ENCODE measurements around the gene CELA2B. TPM values are rescaled to one million over a fixed set of nuclear protein-coding genes. Genes with fewer than 3 reads are reported as not detected.
"Not testable (repeated sequence)": the region's sequence is repeated elsewhere in the genome, so short reads cannot be mapped to it uniquely, and the experiment has no call there.

CELA2B gene
- total and polyA plus RNA-seq, 4 donors: 0.45 to 0.77 (median 0.57) TPM; not detected in 1

GRCh38 chr1:15469821-15470448 is 6.0 kb upstream of the CELA2B start:
- WGBS, 2 donors: 84 to 90% methylated on average over 9 of the region's 9 CpGs
- H3K27me3 ChIP-seq (ENCODE audit: control insufficient read depth in 1 of 2, insufficient read depth in 2 of 2, low read length in 1 of 2); H3K27ac ChIP-seq (ENCODE audit: low read depth in 1 of 2, low read length in 2 of 2); H3K36me3 ChIP-seq (ENCODE audit: control insufficient read depth in 1 of 2, insufficient read depth in 2 of 2, low read length in 1 of 2); ATAC-seq (ENCODE audit: low FRiP score); H3K4me3 ChIP-seq (ENCODE audit: low read length in 2 of 2); DNase-seq; H3K4me1 ChIP-seq (ENCODE audit: control insufficient read depth in 1 of 2, insufficient read depth in 2 of 2, low read length in 2 of 2); intact Hi-C loops (cut with DNase I); H3K9me3 ChIP-seq (ENCODE audit: control insufficient read depth, low read length): not testable (repeated sequence)

- H3K4me3 ChIP-seq (ENCODE audit: low read length in 2 of 2); H3K4me1 ChIP-seq (ENCODE audit: control insufficient read depth in 1 of 2, insufficient read depth in 2 of 2, low read length in 2 of 2); H3K27me3 ChIP-seq (ENCODE audit: control insufficient read depth in 1 of 2, insufficient read depth in 2 of 2, low read length in 1 of 2); DNase-seq; H3K36me3 ChIP-seq (ENCODE audit: control insufficient read depth in 1 of 2, insufficient read depth in 2 of 2, low read length in 1 of 2); H3K9me3 ChIP-seq (ENCODE audit: control insufficient read depth, low read length); H3K27ac ChIP-seq (ENCODE audit: low read depth in 1 of 2, low read length in 2 of 2); ATAC-seq (ENCODE audit: low FRiP score); intact Hi-C loops (cut with DNase I): not testable (repeated sequence)
- 94 to 96% methylated on average over 5 of the region's 5 CpGs for WGBS, 2 donors
These were observed 4.8 kb upstream of the CELA2B start for GRCh38 chr1:15471067-15471466.

GRCh38 chr1:15471723-15472122 is 4.2 kb upstream of the CELA2B start:
- H3K9me3 ChIP-seq (ENCODE audit: control insufficient read depth, low read length); H3K36me3 ChIP-seq (ENCODE audit: control insufficient read depth in 1 of 2, insufficient read depth in 2 of 2, low read length in 1 of 2); intact Hi-C loops (cut with DNase I); H3K4me1 ChIP-seq (ENCODE audit: control insufficient read depth in 1 of 2, insufficient read depth in 2 of 2, low read length in 2 of 2); ATAC-seq (ENCODE audit: low FRiP score); H3K4me3 ChIP-seq (ENCODE audit: low read length in 2 of 2); DNase-seq; H3K27ac ChIP-seq (ENCODE audit: low read depth in 1 of 2, low read length in 2 of 2); H3K27me3 ChIP-seq (ENCODE audit: control insufficient read depth in 1 of 2, insufficient read depth in 2 of 2, low read length in 1 of 2): not testable (repeated sequence)
- WGBS, 2 donors: 86 to 87% methylated on average over 6 of the region's 6 CpGs

- intact Hi-C loops (cut with DNase I): no loop called here
- ATAC-seq (ENCODE audit: low FRiP score): no peak
These were observed 3.3 kb upstream of the CELA2B start for GRCh38 chr1:15472587-15472986.

GRCh38 chr1:15476927-15477326 is 1.0 kb downstream of the CELA2B start:
- no peaks in the 10 kb centered on the region for H3K27me3 ChIP-seq (ENCODE audit: control insufficient read depth in 1 of 2, insufficient read depth in 2 of 2, low read length in 1 of 2)
- no peaks in the 10 kb centered on the region for H3K9me3 ChIP-seq (ENCODE audit: control insufficient read depth, low read length)
- no peaks in the 10 kb centered on the region for H3K36me3 ChIP-seq (ENCODE audit: control insufficient read depth in 1 of 2, insufficient read depth in 2 of 2, low read length in 1 of 2)
- DNase-seq (no peak), ATAC-seq (ENCODE audit: low FRiP score) (no peak)
- intact Hi-C loops (cut with DNase I): no loop called here
- H3K4me3 ChIP-seq (ENCODE audit: low read length in 2 of 2): no peak overlapping the region
- H3K4me1 ChIP-seq (ENCODE audit: control insufficient read depth in 1 of 2, insufficient read depth in 2 of 2, low read length in 2 of 2): no peaks in the 10 kb centered on the region
- WGBS, 2 donors: 92 to 94% methylated on average over 3 of the region's 3 CpGs
- no peak overlapping the region for H3K27ac ChIP-seq (ENCODE audit: low read depth in 1 of 2, low read length in 2 of 2)

More at GRCh38 chr1:15472587-15472986, 3.3 kb upstream of the CELA2B start:
- Histone ChIP-seq H3K27ac (ENCODE audit: low read depth in 1 of 2, low read length in 2 of 2) (no peak overlapping the region), H3K27me3 (ENCODE audit: control insufficient read depth in 1 of 2, insufficient read depth in 2 of 2, low read length in 1 of 2) (no peaks in the 10 kb centered on the region), H3K36me3 (ENCODE audit: control insufficient read depth in 1 of 2, insufficient read depth in 2 of 2, low read length in 1 of 2) (no peaks in the 10 kb centered on the region), H3K4me3 (ENCODE audit: low read length in 2 of 2) (no peak overlapping the region), H3K9me3 (ENCODE audit: control insufficient read depth, low read length) (no peaks in the 10 kb centered on the region), H3K4me1 (ENCODE audit: control insufficient read depth in 1 of 2, insufficient read depth in 2 of 2, low read length in 2 of 2) (no peaks in the 10 kb centered on the region)
- no peak for DNase-seq
- 79 to 85% methylated on average over 11 of the region's 11 CpGs for WGBS, 2 donors

- DNase-seq: no peak
- H3K36me3 ChIP-seq (ENCODE audit: control insufficient read depth in 1 of 2, insufficient read depth in 2 of 2, low read length in 1 of 2): no peaks in the 10 kb centered on the region
- no peaks in the 10 kb centered on the region for H3K27me3 ChIP-seq (ENCODE audit: control insufficient read depth in 1 of 2, insufficient read depth in 2 of 2, low read length in 1 of 2)
- H3K27ac ChIP-seq (ENCODE audit: low read depth in 1 of 2, low read length in 2 of 2): no peak overlapping the region
- H3K4me3 ChIP-seq (ENCODE audit: low read length in 2 of 2): no peak overlapping the region
- intact Hi-C loops (cut with DNase I): no loop called here
- 88 to 94% methylated on average over 5 of the region's 5 CpGs for WGBS, 2 donors
- H3K4me1 ChIP-seq (ENCODE audit: control insufficient read depth in 1 of 2, insufficient read depth in 2 of 2, low read length in 2 of 2): no peaks in the 10 kb centered on the region
- H3K9me3 ChIP-seq (ENCODE audit: control insufficient read depth, low read length): no peaks in the 10 kb centered on the region
- ATAC-seq (ENCODE audit: low FRiP score): no peak
These were observed 1.8 kb downstream of the CELA2B start for GRCh38 chr1:15477646-15478212.

- Histone ChIP-seq H3K27ac (ENCODE audit: low read depth in 1 of 2, low read length in 2 of 2) (no peak overlapping the region), H3K36me3 (ENCODE audit: control insufficient read depth in 1 of 2, insufficient read depth in 2 of 2, low read length in 1 of 2) (no peaks in the 10 kb centered on the region), H3K9me3 (ENCODE audit: control insufficient read depth, low read length) (no peaks in the 10 kb centered on the region), H3K27me3 (ENCODE audit: control insufficient read depth in 1 of 2, insufficient read depth in 2 of 2, low read length in 1 of 2) (no peaks in the 10 kb centered on the region), H3K4me3 (ENCODE audit: low read length in 2 of 2) (no peak overlapping the region), H3K4me1 (ENCODE audit: control insufficient read depth in 1 of 2, insufficient read depth in 2 of 2, low read length in 2 of 2) (no peaks in the 10 kb centered on the region)
- intact Hi-C loops (cut with DNase I): no loop called here
- WGBS, 2 donors: 94 to 97% methylated on average over 11 of the region's 11 CpGs
- DNase-seq (no peak), ATAC-seq (ENCODE audit: low FRiP score) (no peak)
These were observed 3.9 kb downstream of the CELA2B start for GRCh38 chr1:15479654-15480347.

- H3K27ac ChIP-seq (ENCODE audit: low read depth in 1 of 2, low read length in 2 of 2); H3K36me3 ChIP-seq (ENCODE audit: control insufficient read depth in 1 of 2, insufficient read depth in 2 of 2, low read length in 1 of 2); H3K4me1 ChIP-seq (ENCODE audit: control insufficient read depth in 1 of 2, insufficient read depth in 2 of 2, low read length in 2 of 2); H3K9me3 ChIP-seq (ENCODE audit: control insufficient read depth, low read length); H3K27me3 ChIP-seq (ENCODE audit: control insufficient read depth in 1 of 2, insufficient read depth in 2 of 2, low read length in 1 of 2); ATAC-seq (ENCODE audit: low FRiP score); intact Hi-C loops (cut with DNase I); DNase-seq; H3K4me3 ChIP-seq (ENCODE audit: low read length in 2 of 2): not testable (repeated sequence)
- WGBS, 2 donors: 75 to 95% methylated on average over 6 of the region's 6 CpGs
These were observed 6.6 kb downstream of the CELA2B start for GRCh38 chr1:15482455-15482854.

Measured in aorta (tissue), 5 donors.